Neuronal stem cell (in vitro differentiated cells): ENCODE data around the gene PRDM11.

Source experiments
- DNase-seq: peaks from one replicate; pipeline ENCODE4 v3.0.0-alpha.2; 2013; ENCODE audit warnings: low spot score
- H2AFZ ChIP-seq: one replicate; pipeline ENCODE4 v1.6.1; 2013; ENCODE audit warnings: mild to moderate bottlenecking, low read length, inconsistent platforms
- H2AK5ac ChIP-seq: 2 replicates; pipeline ENCODE4 v1.6.1; 2013; ENCODE audit warnings: low read depth, mild to moderate bottlenecking, inconsistent platforms, low read length, moderate library complexity, mixed read lengths
- H2BK120ac ChIP-seq: 2 replicates; pipeline ENCODE4 v1.6.1; 2013; ENCODE audit warnings: low read depth, mild to moderate bottlenecking, inconsistent platforms, low read length, moderate library complexity, mixed read lengths
- H2BK12ac ChIP-seq: one replicate; pipeline ENCODE4 v1.6.1; 2013; ENCODE audit warnings: low read length, inconsistent platforms
- H2BK15ac ChIP-seq: 2 replicates; pipeline ENCODE4 v1.6.1; 2013; ENCODE audit warnings: mild to moderate bottlenecking, low read length, inconsistent platforms, mixed read lengths
- H2BK5ac ChIP-seq: one replicate; pipeline ENCODE4 v1.6.1; 2013; ENCODE audit warnings: inconsistent platforms, mild to moderate bottlenecking, low read length, moderate library complexity
- H3K14ac ChIP-seq: one replicate; pipeline ENCODE4 v1.6.1; 2013; ENCODE audit warnings: low read length, inconsistent platforms
- H3K18ac ChIP-seq: 2 replicates; pipeline ENCODE4 v1.6.1; 2013; ENCODE audit warnings: low read length, inconsistent platforms
- H3K23ac ChIP-seq: 2 replicates; pipeline ENCODE4 v1.6.1; 2013; ENCODE audit warnings: low read depth, mild to moderate bottlenecking, mixed read lengths, low read length, inconsistent platforms; ENCODE audit not compliant: poor library complexity
- H3K27ac ChIP-seq: replicated peaks from 3 replicates; pipeline ENCODE4 v1.5.1; 2013; ENCODE audit warnings: low read length, inconsistent platforms
- H3K27me3 ChIP-seq, 3 experiments: 2 replicates each; pipeline ENCODE4 v1.6.1; 2013; ENCODE audit warnings: low read length in 3 of 3, mild to moderate bottlenecking in 2 of 3, inconsistent platforms in 1 of 3, low read depth in 1 of 3, mixed read lengths in 1 of 3, moderate library complexity in 1 of 3; ENCODE audit not compliant: control insufficient read depth in 3 of 3, insufficient read depth in 3 of 3
- H3K36me3 ChIP-seq, 2 donors: replicated peaks in 1 of 2; 2 replicates each; pipeline ENCODE4 v1.6.1; 2013; ENCODE audit warnings: low read length in 2 of 2; ENCODE audit not compliant: control insufficient read depth in 2 of 2, insufficient read depth in 2 of 2
- H3K4ac ChIP-seq: 2 replicates; pipeline ENCODE4 v1.6.1; 2013; ENCODE audit warnings: inconsistent platforms, mild to moderate bottlenecking, low read length, moderate library complexity
- H3K4me1 ChIP-seq, 2 donors: 1 replicate in 1 of 2; 2 replicates in 1 of 2; pipeline ENCODE4 v1.6.1; 2013; ENCODE audit warnings: low read length in 2 of 2, low read depth in 1 of 2; ENCODE audit not compliant: control insufficient read depth in 2 of 2, insufficient read depth in 1 of 2
- H3K4me2 ChIP-seq: one replicate; pipeline ENCODE4 v1.6.1; 2013; ENCODE audit warnings: mild to moderate bottlenecking, low read length, inconsistent platforms; ENCODE audit not compliant: insufficient read depth, poor library complexity, severe bottlenecking
- H3K4me3 ChIP-seq, 2 donors: 2 replicates each; pipeline ENCODE4 v1.5.1; 2013; ENCODE audit warnings: low read length in 2 of 2, mild to moderate bottlenecking in 2 of 2, inconsistent platforms in 1 of 2, moderate library complexity in 1 of 2
- H3K79me1 ChIP-seq: one replicate; pipeline ENCODE4 v1.6.1; 2013; ENCODE audit warnings: low read depth, mild to moderate bottlenecking, inconsistent platforms, low read length, moderate library complexity
- H3K9ac ChIP-seq: one replicate; pipeline ENCODE4 v1.6.1; 2013; ENCODE audit warnings: mild to moderate bottlenecking, low read depth, low read length, inconsistent platforms; ENCODE audit not compliant: poor library complexity
- H3K9me3 ChIP-seq, 2 donors: replicated peaks in 1 of 2; 2 replicates each; pipeline versions ENCODE3 to v1.6.1; 2013; ENCODE audit warnings: low read length in 2 of 2, mild to moderate bottlenecking in 2 of 2, inconsistent platforms in 1 of 2, low read depth in 1 of 2, mixed read lengths in 1 of 2, moderate library complexity in 1 of 2; ENCODE audit not compliant: control insufficient read depth in 2 of 2, insufficient read depth in 1 of 2
- H4K8ac ChIP-seq: one replicate; pipeline ENCODE4 v1.6.1; 2013; ENCODE audit warnings: low read depth, mild to moderate bottlenecking, inconsistent platforms, low read length, moderate library complexity
- H4K91ac ChIP-seq: one replicate; pipeline ENCODE4 v1.6.1; 2013; ENCODE audit warnings: low read length, low read depth, mild to moderate bottlenecking, inconsistent platforms; ENCODE audit not compliant: poor library complexity
- WGBS, 2 donors: extraction: QIAGEN DNeasy Blood & Tissue Kit; methylation state at CpG; one replicate each; pipeline ENCODE4 v1.1.7; 2013; ENCODE audit warnings: missing lambda C conversion rate in 2 of 2, mixed read lengths in 1 of 2; ENCODE audit not compliant: insufficient read length in 2 of 2, insufficient replicate concordance in 1 of 2; ENCODE audit errors: extremely low coverage in 2 of 2; 5-methylcytosine and 5-hydroxymethylcytosine counted together

PRDM11 gene

GRCh38 chr11:45263773-45264172 is 117.3 kb downstream of the PRDM11 start:
- Histone ChIP-seq H3K4me1 (peaks cover 0 to 18% of the 10 kb centered on the region in 2 donors), H2BK120ac (no peak overlapping the region), H3K27me3 (peaks cover 0 to 14% (median 0%) of the 10 kb centered on the region in 3 experiments), H3K36me3 (no peaks in the 10 kb centered on the region), H3K9me3 (peaks cover 0 to 2% of the 10 kb centered on the region in 2 donors), H3K4me3 (no peak overlapping the region), H3K79me1 (no peaks in the 10 kb centered on the region), H3K4me2 (no peak overlapping the region), H3K4ac (no peak overlapping the region), H2BK12ac (no peak overlapping the region), H2BK15ac (no peak overlapping the region), H3K27ac (no peak overlapping the region), H4K91ac (no peak overlapping the region), H2AK5ac (no peak overlapping the region), H2AFZ (no peak overlapping the region), H3K14ac (no peak overlapping the region), H3K18ac (no peak overlapping the region), H2BK5ac (no peak overlapping the region), H3K23ac (no peak overlapping the region), H4K8ac (no peak overlapping the region), H3K9ac (no peak overlapping the region)
- no peak for DNase-seq
- WGBS, 2 donors: no CpG with 5 or more reads among the region's 3 CpGs

GRCh38 chr11:45264839-45265515 is 118.5 kb downstream of the PRDM11 start:
- H2BK12ac ChIP-seq: no peak overlapping the region
- no peak overlapping the region for H4K91ac ChIP-seq
- no peak overlapping the region for H2BK120ac ChIP-seq
- H3K4me2 ChIP-seq: no peak overlapping the region
- no peak overlapping the region for H3K4me3 ChIP-seq
- no peak overlapping the region for H2AFZ ChIP-seq
- H3K18ac ChIP-seq: no peak overlapping the region
- DNase-seq: no peak
- H3K4me1 ChIP-seq: peaks cover 0 to 11% of the 10 kb centered on the region in 2 donors
- no peaks in the 10 kb centered on the region for H3K9me3 ChIP-seq
- H3K36me3 ChIP-seq: no peaks in the 10 kb centered on the region
- no peak overlapping the region for H3K4ac ChIP-seq
- H2AK5ac ChIP-seq: no peak overlapping the region
- H3K14ac ChIP-seq: no peak overlapping the region
- no peak overlapping the region for H3K23ac ChIP-seq
- H3K79me1 ChIP-seq: no peaks in the 10 kb centered on the region
- H3K9ac ChIP-seq: no peak overlapping the region
- no peak overlapping the region for H2BK15ac ChIP-seq
- no peak overlapping the region for H2BK5ac ChIP-seq
- H4K8ac ChIP-seq: no peak overlapping the region
- no peak overlapping the region for H3K27ac ChIP-seq
- H3K27me3 ChIP-seq: peaks cover 0 to 8% (median 0%) of the 10 kb centered on the region in 3 experiments
- no CpG with 5 or more reads among the region's 11 CpGs for WGBS, 2 donors

- Histone ChIP-seq H3K18ac (no peak overlapping the region), H3K27ac (no peak overlapping the region), H3K4me2 (no peak overlapping the region), H2BK120ac (no peak overlapping the region), H3K9ac (no peak overlapping the region), H2BK15ac (no peak overlapping the region), H3K4me3 (no peak overlapping the region), H2BK12ac (no peak overlapping the region), H4K91ac (no peak overlapping the region), H3K27me3 (peaks cover 0 to 6% (median 0%) of the 10 kb centered on the region in 3 experiments), H3K36me3 (no peaks in the 10 kb centered on the region), H2AK5ac (no peak overlapping the region), H3K9me3 (no peaks in the 10 kb centered on the region), H3K79me1 (no peaks in the 10 kb centered on the region), H3K4ac (no peak overlapping the region), H2BK5ac (no peak overlapping the region), H3K14ac (no peak overlapping the region), H2AFZ (no peak overlapping the region), H3K23ac (no peak overlapping the region), H3K4me1 (peaks cover 0 to 11% of the 10 kb centered on the region in 2 donors), H4K8ac (no peak overlapping the region)
- no peak for DNase-seq
- no CpG with 5 or more reads among the region's 2 CpGs for WGBS, 2 donors
These were observed 119.7 kb downstream of the PRDM11 start for GRCh38 chr11:45265969-45266675.

GRCh38 chr11:45266676-45267020 is 120.2 kb downstream of the PRDM11 start:
- H3K4ac ChIP-seq: no peak overlapping the region
- no peak overlapping the region for H2BK15ac ChIP-seq
- H3K27me3 ChIP-seq: peaks cover 0 to 6% (median 0%) of the 10 kb centered on the region in 3 experiments
- no peak overlapping the region for H2BK5ac ChIP-seq
- H2BK120ac ChIP-seq: no peak overlapping the region
- no peak overlapping the region for H4K91ac ChIP-seq
- no peak overlapping the region for H3K23ac ChIP-seq
- H3K14ac ChIP-seq: no peak overlapping the region
- H3K9ac ChIP-seq: no peak overlapping the region
- H3K4me1 ChIP-seq: peaks cover 0 to 11% of the 10 kb centered on the region in 2 donors
- no peak overlapping the region for H3K4me3 ChIP-seq
- no peak overlapping the region for H2BK12ac ChIP-seq
- H3K79me1 ChIP-seq: no peaks in the 10 kb centered on the region
- no peaks in the 10 kb centered on the region for H3K36me3 ChIP-seq
- H2AK5ac ChIP-seq: no peak overlapping the region
- H3K27ac ChIP-seq: no peak overlapping the region
- no peak overlapping the region for H2AFZ ChIP-seq
- H4K8ac ChIP-seq: no peak overlapping the region
- H3K4me2 ChIP-seq: no peak overlapping the region
- no peaks in the 10 kb centered on the region for H3K9me3 ChIP-seq
- no peak overlapping the region for H3K18ac ChIP-seq
- DNase-seq: no peak
- WGBS, 2 donors: no CpG with 5 or more reads among the region's 1 CpG
